DMS53 (cell line): Measurements from ENCODE around the gene FRMD3.

Source experiments
- DNase-seq: peaks from one replicate; lab custom pipeline; 2025; lab: John Stamatoyannopoulos, UW

The FRMD3 gene

DNA sequence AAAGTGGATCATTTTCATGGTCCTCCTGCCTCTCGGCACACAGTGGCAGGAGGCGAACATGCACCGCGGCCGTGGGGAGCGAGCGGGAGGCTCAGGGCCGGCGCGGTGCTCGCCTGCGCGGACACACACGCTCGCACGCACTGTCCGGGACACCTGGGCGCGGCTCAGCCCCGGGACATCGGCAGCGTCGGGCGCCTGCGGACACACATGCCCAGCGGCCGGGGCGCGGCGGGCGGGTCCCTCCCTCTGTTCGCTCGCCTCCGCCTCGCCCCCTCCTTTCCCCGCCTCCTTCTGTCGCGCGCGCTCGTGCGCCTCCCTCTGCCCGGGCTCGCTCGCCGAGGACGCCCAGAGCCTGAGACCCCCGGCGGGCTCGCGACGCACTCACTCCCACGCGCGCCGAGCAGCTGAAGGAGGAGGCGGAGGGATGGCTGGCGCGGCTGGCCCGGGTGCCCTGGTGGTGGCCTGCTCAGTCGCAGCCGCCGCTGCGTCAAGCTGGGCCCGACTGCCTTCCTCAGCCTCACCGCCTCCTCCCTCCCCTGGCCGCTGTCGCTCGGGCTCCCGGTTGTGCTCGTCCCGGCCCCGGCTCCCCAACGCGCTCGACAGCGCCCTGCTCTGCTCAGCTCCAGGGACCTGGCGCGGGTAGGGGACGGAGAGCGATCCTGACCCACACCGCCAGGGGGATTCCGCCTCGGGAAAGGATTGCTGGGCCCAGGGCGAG is at the start of gene FRMD3:
Gene FRMD3, minus strand, starts transcription at position 230 of the 718 bp plus-strand sequence. Its CDS starts 170 bp downstream, at position 60.
- DNase-seq: peak; percentile 91

DNA sequence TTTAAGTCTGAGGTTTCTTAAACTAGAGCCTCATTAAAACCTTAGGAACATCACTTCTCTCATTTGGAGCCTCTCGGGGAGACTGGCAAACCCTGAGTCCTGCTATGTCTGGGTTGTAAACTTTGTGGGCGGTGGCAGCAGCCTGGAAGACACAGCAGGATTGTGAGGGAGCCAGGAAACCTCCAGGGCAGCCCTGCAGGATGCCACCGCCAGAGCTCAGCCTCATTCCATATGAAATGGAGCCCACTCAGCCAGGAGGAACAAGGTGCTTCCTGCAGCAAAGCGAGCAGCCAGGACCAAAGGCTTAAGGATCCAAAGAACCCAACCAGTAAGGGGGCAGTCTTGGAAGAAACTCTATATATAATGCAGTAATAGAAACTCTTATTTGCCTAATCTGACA is 46.8 kb upstream of the FRMD3 start:
- DNase-seq: no peak

DNA sequence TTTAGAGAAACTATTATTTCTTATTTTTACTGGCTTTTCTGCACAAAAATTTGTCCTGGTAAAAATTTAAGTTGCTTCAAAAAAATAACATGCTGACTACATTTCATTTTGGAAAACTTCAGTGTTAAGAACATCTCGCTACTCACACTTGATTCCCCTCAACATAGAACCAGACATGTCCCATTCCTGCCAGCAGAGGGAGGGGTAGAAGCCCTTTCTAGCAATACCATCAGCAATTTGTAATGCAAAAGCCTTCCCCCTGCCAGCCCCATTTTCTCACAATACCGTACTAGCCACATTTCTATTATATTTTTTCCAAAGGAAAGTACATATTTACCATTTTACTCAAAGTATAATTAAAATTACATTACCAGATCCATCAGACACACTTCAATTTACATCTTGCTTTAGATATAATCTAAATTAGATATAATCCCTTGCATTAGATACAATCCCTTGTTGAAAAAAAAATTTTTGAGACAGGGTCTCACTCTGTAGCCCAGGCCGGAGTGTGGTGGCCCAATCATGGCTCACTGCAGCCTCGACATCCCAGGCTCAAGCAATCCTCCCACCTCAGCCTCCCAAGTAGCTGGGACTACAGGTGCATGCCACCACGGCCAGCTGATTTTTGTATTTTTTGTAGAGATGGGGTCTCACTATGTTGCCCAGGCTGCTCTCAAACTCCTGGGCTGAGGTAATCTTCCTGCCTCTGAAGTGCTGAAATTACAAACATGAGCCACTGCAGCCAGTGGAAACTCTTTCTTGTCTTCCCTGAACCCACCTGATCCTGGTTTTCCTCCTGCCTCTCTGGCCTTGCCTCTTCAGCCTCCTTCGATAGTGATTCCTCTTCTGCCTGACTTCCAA is 45.2 kb upstream of the FRMD3 start:
- peak; percentile 56 for DNase-seq

DNA sequence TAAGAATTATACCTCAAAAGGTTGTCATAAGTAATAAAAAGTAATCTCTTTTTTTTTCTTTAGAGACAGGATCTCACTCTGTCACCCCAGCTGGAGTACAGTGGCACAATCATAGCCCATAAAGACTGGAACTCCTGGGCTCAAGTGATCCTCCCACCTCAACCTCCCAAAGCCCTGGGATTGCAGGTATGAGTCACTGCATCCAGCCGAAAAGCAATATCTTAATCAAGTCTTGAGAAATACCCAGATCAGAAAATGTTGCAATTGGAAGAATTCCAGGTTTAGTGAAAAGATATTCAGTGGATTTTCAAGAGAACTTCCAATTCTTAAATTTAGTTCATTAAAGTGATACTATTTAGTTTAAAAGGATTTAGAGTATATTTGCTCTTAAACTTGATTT is 43.8 kb upstream of the FRMD3 start:
- DNase-seq: no peak

- DNase-seq: no peak
Measured at GRCh38 chr9:83574482-83574881, 36.3 kb upstream of the FRMD3 start.

- DNase-seq: no peak
Measured at GRCh38 chr9:83572524-83572923, 34.3 kb upstream of the FRMD3 start.

- no peak for DNase-seq
Measured at GRCh38 chr9:83570359-83570758, 32.2 kb upstream of the FRMD3 start.

DNA sequence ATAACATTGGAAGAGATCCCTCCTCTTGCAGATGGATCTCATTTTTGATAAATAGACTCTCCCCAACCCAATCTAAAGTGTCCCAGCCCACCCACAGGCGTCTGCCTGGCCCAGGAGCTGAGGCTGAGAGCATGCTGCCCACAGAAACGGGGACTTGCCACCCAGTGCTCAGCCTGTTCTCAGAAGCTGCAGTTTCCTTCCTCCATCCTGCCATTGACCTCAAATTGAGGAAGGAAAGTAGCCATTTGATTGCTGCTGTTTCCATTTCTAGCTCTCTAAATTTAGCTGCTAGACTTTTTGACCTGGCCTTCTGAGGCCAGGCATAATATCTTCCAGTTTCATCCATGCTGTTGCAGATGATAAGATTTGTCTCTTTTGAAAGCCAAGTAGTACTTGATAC is 31.1 kb upstream of the FRMD3 start:
- no peak for DNase-seq

- DNase-seq: no peak
Measured at GRCh38 chr9:83563360-83563759, 25.2 kb upstream of the FRMD3 start.

GRCh38 chr9:83560169-83560826 is 22.1 kb upstream of the FRMD3 start:
- no peak for DNase-seq

DNA sequence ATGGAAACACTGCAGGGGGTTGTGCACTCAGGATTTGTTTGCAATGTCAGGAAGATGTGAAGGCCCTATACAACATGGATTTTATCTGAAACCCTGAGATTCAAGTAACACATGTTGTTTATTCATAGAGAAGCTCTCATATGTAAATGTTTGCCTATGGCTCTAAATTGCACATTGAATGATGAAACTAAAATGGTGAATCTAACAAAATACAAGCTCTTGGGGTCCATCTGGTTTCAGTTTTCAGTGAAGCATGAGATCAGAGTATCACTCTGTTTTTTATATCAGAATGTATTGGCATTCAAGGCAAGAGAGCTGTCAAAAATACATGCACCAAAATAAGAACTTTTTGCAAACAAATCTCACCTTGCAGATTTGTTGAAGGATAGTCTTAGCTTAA is 19.6 kb upstream of the FRMD3 start:
- DNase-seq: no peak

DNA sequence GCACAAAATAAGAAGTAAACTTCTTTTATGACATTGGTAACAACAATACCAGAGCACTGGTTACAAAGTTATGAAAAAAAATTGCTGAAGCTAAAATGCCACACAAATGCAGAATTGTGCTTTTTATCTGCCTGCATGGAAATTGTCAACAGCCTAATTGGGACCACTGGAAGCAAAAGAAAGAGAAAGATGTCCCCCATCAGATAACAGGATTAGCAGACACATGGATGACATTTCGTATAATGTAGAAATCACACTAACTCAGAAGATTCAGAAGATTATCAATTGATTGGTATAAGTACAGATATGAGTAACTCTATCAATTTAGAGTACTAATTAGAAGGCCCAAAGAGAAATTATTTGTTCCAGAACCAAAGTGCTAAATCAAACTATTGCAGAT is 19.1 kb upstream of the FRMD3 start:
- no peak for DNase-seq

DNA sequence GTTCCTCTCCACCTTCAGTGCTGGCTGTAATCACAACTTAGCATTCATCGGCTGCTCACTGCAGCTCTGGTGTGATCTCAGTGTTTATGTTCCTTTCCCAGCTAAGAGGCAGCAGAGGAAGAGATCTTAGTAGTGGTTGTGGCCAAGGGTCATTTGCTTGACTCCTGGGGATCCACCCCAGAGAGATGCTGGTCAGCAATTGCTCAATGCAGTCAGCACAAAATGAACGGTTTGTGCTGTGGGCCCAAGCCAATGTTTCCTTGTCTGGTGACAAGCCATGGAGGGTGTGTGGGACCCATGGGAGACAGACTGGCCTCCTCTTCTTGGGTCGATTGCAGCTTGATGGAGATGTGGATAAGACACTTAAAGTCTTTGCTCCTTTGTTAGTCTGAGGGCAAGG is 16.1 kb upstream of the FRMD3 start:
- DNase-seq: no peak

GRCh38 chr9:83544002-83544698 is 5.9 kb upstream of the FRMD3 start:
- DNase-seq: peak; percentile 90

DNA sequence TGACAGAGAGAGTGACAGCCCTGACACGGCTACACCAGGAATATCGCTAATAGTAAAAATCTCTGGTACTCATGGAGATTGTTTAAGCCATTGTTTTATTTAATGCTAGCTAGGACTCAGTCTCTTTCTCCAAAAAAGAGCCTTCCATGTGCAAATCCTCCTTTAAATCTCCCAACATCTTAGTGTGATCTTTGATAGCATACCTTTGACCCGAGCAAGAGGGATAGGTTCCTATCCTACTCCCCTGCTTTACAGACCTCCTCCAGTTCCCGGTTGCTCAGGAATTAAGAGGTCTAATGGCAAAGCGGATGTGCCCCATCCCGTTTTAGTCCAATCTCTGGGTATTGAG is 663 bp upstream of the FRMD3 start:
- DNase-seq: peak; percentile 28

DNA sequence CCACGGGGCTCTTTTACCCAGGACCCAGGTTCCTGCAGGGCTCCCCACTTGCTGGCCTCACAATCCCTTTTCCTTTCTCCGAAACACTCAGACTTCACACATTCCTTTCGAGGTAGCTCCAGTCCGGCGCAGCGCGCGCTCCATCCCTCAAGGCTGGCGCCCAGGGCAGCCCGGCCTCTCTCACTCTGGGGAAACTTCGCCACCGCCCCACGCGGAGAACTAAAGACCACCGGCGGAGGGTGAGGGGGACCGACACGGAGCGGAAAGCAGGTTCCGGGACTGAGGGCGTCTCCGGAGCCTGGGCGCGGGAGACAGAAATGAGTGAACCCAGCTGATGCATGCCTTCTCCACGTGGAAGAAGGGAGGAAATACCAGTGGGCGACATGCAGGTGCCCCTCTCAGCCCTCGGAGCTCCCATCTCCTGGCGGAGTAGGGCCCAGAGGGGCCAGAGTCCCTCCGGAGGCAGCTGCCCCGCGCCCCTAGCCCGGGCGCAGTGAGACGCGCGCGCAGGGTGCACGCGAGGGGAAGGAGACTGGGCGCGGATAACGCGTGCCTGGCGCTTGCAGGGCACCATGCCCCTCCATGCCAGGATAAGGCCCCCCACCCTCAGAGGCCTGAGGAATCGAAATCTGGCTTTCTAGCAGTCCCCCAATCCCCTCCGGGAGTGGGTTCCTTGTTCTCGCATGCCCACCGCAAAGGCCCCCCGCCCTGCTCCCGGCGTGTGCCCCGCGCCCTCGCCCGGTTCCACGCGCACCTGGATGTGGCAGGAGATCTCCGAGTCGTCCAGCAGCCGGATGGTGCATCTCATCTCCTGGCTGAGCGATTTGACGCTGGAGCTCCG is 650 bp downstream of the FRMD3 start:
- peak; percentile 58 for DNase-seq

DNA sequence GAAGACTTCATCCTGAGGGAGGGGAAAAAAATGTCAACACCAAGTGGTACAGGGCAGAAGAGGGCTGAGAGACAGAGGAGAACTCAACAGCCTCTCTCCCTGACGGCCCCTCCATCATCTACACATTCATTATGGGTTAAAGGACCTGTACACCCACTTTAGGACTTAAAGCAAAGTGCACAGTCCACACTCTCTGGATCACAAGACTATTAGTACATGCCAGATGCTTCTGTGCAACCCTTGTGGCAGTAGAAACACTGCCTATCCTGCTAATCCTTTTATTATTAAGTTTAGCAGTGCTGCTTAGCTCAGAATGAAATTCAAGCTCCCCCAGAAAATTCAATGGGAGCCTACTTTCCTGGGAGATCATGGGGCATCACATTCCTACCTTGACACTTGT is 1.9 kb downstream of the FRMD3 start:
- DNase-seq: peak; percentile 9

- peak; percentile 14 for DNase-seq
Measured at GRCh38 chr9:83535736-83536135, 2.5 kb downstream of the FRMD3 start.

DNA sequence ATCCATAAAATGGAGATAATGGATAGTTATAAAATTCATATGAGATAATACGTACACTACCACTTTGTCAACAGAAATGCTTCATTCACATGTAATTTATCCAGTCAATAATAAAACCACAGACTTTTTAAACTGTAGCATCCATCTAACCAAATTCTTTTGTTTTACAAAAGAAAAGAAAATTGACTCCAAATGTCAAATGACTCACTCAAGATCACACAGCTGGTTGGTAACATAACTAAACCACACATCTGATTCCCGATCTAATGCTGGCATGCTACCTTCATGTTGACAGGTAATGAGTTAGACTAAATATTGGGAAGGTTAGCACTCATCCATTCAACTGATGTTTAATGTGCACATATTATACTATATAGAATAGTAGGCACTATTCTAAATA is 4.9 kb downstream of the FRMD3 start:
- no peak for DNase-seq

DNA sequence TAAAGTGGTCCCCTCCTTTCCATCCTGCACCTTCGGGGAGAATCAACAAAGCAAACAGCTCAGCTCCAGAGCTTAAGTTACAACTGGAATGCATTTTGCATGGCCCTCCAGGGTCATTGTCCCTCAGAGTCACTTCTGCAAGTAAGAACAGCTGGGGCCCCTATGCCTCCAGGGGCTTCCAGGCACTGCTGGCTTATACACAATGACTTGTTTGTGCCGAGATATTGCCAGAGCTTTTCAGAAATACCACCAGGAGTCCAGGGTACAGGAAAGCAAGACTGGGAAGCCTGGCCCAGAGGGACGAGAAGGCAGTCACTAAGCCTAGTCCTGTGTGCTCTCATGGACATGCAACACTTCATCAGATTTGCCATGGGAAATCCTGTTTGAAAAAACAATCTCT is 11.3 kb downstream of the FRMD3 start:
- DNase-seq: no peak

DNA sequence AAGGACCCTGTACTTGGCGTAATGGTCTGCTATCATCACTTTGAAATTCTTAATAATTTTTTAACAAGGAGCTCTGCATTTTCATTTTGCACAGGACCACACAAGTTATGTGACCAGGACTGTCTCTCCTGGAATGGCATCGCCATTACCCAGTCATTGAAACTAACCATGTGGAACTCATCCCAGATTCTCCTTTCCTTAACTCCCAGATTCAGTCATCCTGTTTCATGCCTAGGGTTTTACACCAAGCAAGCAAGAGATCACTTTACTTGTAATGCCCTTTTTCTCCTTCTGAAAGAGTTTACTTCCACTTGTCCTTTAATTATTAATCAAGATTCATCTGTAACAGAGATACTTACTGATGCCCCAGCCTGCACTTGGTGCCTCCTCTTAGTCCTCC is 12.0 kb downstream of the FRMD3 start:
- DNase-seq: no peak
